ENCODE results near the gene CNOT8.

The CNOT8 gene

GRCh38 chr5:154836225-154836624, 22.2 kb upstream of the CNOT8 start:
- no peak overlapping the region for H2AFZ ChIP-seq (ENCODE audit: low read depth, low read length)
- H4K20me1 ChIP-seq (ENCODE audit: insufficient read depth, low read length) = no peaks in the 10 kb centered on the region
- H3K9me3 ChIP-seq (ENCODE audit: insufficient read depth, low read length) = no peaks in the 10 kb centered on the region
- H3K9ac ChIP-seq (ENCODE audit: low read length) = no peak overlapping the region
- no peak overlapping the region for H3K27ac ChIP-seq (ENCODE audit: low read length)
- no peaks in the 10 kb centered on the region for H3K4me1 ChIP-seq (ENCODE audit: low read length)
- H3K79me2 ChIP-seq (ENCODE audit: low read length) = no peaks in the 10 kb centered on the region
- TF ChIP-seq EZH2phosphoT487 (IDR thresholded peaks at IDR 0.05; ENCODE audit: low read depth) = no peak
- no peak for TF ChIP-seq CTCF (IDR thresholded peaks at IDR 0.05; ENCODE audit: low read depth, low read length)
- H3K4me2 ChIP-seq (ENCODE audit: low read length) = no peak overlapping the region
- H3K27me3 ChIP-seq (ENCODE audit: low read depth, low read length) = no peaks in the 10 kb centered on the region
- no peak overlapping the region for H3K4me3 ChIP-seq (ENCODE audit: low read length)
- H3K36me3 ChIP-seq (replicated peaks; ENCODE audit: low read depth, low read length) = peaks cover 2% of the 10 kb centered on the region

GRCh38 chr5:154837009-154837901, 21.2 kb upstream of the CNOT8 start:
- Histone ChIP-seq H4K20me1 (ENCODE audit: insufficient read depth, low read length) (no peaks in the 10 kb centered on the region), H3K79me2 (ENCODE audit: low read length) (no peaks in the 10 kb centered on the region), H3K4me3 (ENCODE audit: low read length) (no peak overlapping the region), H3K9me3 (ENCODE audit: insufficient read depth, low read length) (no peaks in the 10 kb centered on the region), H3K4me1 (ENCODE audit: low read length) (no peaks in the 10 kb centered on the region), H3K36me3 (replicated peaks; ENCODE audit: low read depth, low read length) (no peaks in the 10 kb centered on the region), H2AFZ (ENCODE audit: low read depth, low read length) (no peak overlapping the region), H3K27ac (ENCODE audit: low read length) (no peak overlapping the region), H3K27me3 (ENCODE audit: low read depth, low read length) (no peaks in the 10 kb centered on the region), H3K9ac (ENCODE audit: low read length) (no peak overlapping the region), H3K4me2 (ENCODE audit: low read length) (no peak overlapping the region)
- TF ChIP-seq EZH2phosphoT487 (IDR thresholded peaks at IDR 0.05; ENCODE audit: low read depth) (no peak), CTCF (IDR thresholded peaks at IDR 0.05; ENCODE audit: low read depth, low read length) (no peak)

- no peak overlapping the region for H2AFZ ChIP-seq (ENCODE audit: low read depth, low read length)
- no peak overlapping the region for H3K4me2 ChIP-seq (ENCODE audit: low read length)
- H3K4me3 ChIP-seq (ENCODE audit: low read length) = no peak overlapping the region
- no peaks in the 10 kb centered on the region for H3K4me1 ChIP-seq (ENCODE audit: low read length)
- H3K79me2 ChIP-seq (ENCODE audit: low read length) = no peaks in the 10 kb centered on the region
- no peaks in the 10 kb centered on the region for H3K36me3 ChIP-seq (replicated peaks; ENCODE audit: low read depth, low read length)
- H4K20me1 ChIP-seq (ENCODE audit: insufficient read depth, low read length) = no peaks in the 10 kb centered on the region
- H3K27ac ChIP-seq (ENCODE audit: low read length) = no peak overlapping the region
- TF ChIP-seq EZH2phosphoT487 (IDR thresholded peaks at IDR 0.05; ENCODE audit: low read depth) (no peak), CTCF (IDR thresholded peaks at IDR 0.05; ENCODE audit: low read depth, low read length) (no peak)
- H3K9ac ChIP-seq (ENCODE audit: low read length) = no peak overlapping the region
- H3K9me3 ChIP-seq (ENCODE audit: insufficient read depth, low read length) = no peaks in the 10 kb centered on the region
- H3K27me3 ChIP-seq (ENCODE audit: low read depth, low read length) = no peaks in the 10 kb centered on the region
These were observed 17.8 kb upstream of the CNOT8 start for GRCh38 chr5:154840435-154841272.

GRCh38 chr5:154841273-154841661, 17.2 kb upstream of the CNOT8 start:
- Histone ChIP-seq H3K4me3 (ENCODE audit: low read length) (no peak overlapping the region), H3K36me3 (replicated peaks; ENCODE audit: low read depth, low read length) (no peaks in the 10 kb centered on the region), H3K9ac (ENCODE audit: low read length) (no peak overlapping the region), H3K79me2 (ENCODE audit: low read length) (no peaks in the 10 kb centered on the region), H4K20me1 (ENCODE audit: insufficient read depth, low read length) (no peaks in the 10 kb centered on the region), H2AFZ (ENCODE audit: low read depth, low read length) (no peak overlapping the region), H3K27ac (ENCODE audit: low read length) (no peak overlapping the region), H3K4me2 (ENCODE audit: low read length) (no peak overlapping the region), H3K27me3 (ENCODE audit: low read depth, low read length) (no peaks in the 10 kb centered on the region), H3K4me1 (ENCODE audit: low read length) (no peaks in the 10 kb centered on the region), H3K9me3 (ENCODE audit: insufficient read depth, low read length) (no peaks in the 10 kb centered on the region)
- no peak for TF ChIP-seq EZH2phosphoT487 (IDR thresholded peaks at IDR 0.05; ENCODE audit: low read depth)
- TF ChIP-seq CTCF (IDR thresholded peaks at IDR 0.05; ENCODE audit: low read depth, low read length) = no peak

Data from OCI-LY3 (cell line).